Stomach (tissue), 9 donors: Measurements from ENCODE around the gene G2E3. TPM values are rescaled to one million over a fixed set of nuclear protein-coding genes. Genes with fewer than 3 reads are reported as not detected.
A peak's percentile ranks its signal among the peaks of the same experiment; 100 is the strongest.

Experiments
- DNase-seq, 2 donors: peaks; one replicate each; pipeline versions ENCODE4 v3.0.0 to v3.0.0-alpha.2; 2013 to 2019
- H3K27ac ChIP-seq, 5 donors: fragments of 200-600 bp in 4 of 5; sonication (generic) in 4 of 5; one replicate each; pipeline ENCODE4 v1.5.1; 2013 to 2019; ENCODE audit warnings: mild to moderate bottlenecking in 1 of 5, moderate library complexity in 1 of 5
- H3K27me3 ChIP-seq, 3 donors: fragments of 200-600 bp; sonication (generic); one replicate each; pipeline ENCODE4 v1.5.1; 2017 to 2019; ENCODE audit warnings: mixed run types in 1 of 3
- H3K36me3 ChIP-seq, 4 donors: fragments of 200-600 bp; sonication (generic); 1 replicate in 3 of 4; 2 replicates in 1 of 4; pipeline ENCODE4 v1.5.1; 2016 to 2019
- H3K4me1 ChIP-seq, 4 donors: fragments of 200-600 bp; sonication (generic); one replicate each; pipeline ENCODE4 v1.5.1; 2016 to 2019
- H3K4me3 ChIP-seq, 4 donors: fragments of 200-600 bp; sonication (generic) in 3 of 4; one replicate each; pipeline ENCODE4 v1.5.1; 2016 to 2019; ENCODE audit warnings: mild to moderate bottlenecking in 1 of 4
- H3K9me3 ChIP-seq, 4 donors: fragments of 200-600 bp; sonication (generic); one replicate each; pipeline ENCODE4 v1.5.1; 2016 to 2019
- EP300 ChIP-seq: sonication (generic); formaldehyde crosslinking; IDR thresholded peaks from one replicate; pipeline ENCODE4 v1.6.1; 2017; ENCODE audit warnings: antibody characterized with exemption
- POLR2A ChIP-seq, 4 donors: fragments of 450-650 bp; IDR thresholded peaks; one replicate each; pipeline ENCODE4 v1.6.1; 2016; ENCODE audit warnings: antibody characterized with exemption in 4 of 4, control low read depth in 2 of 4, mild to moderate bottlenecking in 1 of 4, moderate library complexity in 1 of 4
- POLR2AphosphoS5 ChIP-seq, 3 donors: sonication (generic); formaldehyde crosslinking; IDR thresholded peaks; one replicate each; pipeline ENCODE4 v1.6.1; 2016; ENCODE audit warnings: antibody characterized with exemption in 3 of 3
- WGBS, 5 donors: extraction: QIAGEN DNeasy Blood & Tissue Kit in 3 of 5; methylation state at CpG; one replicate each; pipeline versions ENCODE4 v1.1.5 to v1.1.7; 2013 to 2018; 5-methylcytosine and 5-hydroxymethylcytosine counted together
- intact Hi-C: fragments of 100-400 bp; cut with DNase I; formaldehyde crosslinking; loops from one replicate; pipeline ENCODE4 v1.15.1; 2023; ENCODE audit warnings: low total_unique reads
- polyA plus RNA-seq, 3 donors: library from polyadenylated mRNA; stranded (reverse); fragments of 200-250 nt; gene quantifications; one replicate each; pipeline ENCODE4 v1.2.3, GENCODE V29; 2013
- total RNA-seq, 5 donors: library from RNA; depleted of rRNA; stranded (reverse); fragments of >200 nt; gene quantifications; one replicate each; pipeline versions ENCODE4 v1.1.0 to v1.2.3, GENCODE V29; 2014 to 2016
- TF ChIP-seq, protein P1 (sequence below), 7 experiments: fragments of 450-650 bp in 4 of 7; fragments of 200-600 bp in 3 of 7; sonication (generic) in 3 of 7; IDR thresholded peaks; one replicate each; pipeline ENCODE4 v1.5.1; 2016 to 2019; ENCODE audit warnings: antibody characterized with exemption in 7 of 7, control low read depth in 2 of 7, mild to moderate bottlenecking in 1 of 7
- donor health status: healthy with polysubstance abuse.
- donor health status: Bipolar disorder and iron deficiency.
- donor health status: healthy.

G2E3 gene
- total and polyA plus RNA-seq, 8 donors: 3.3 to 26.1 (median 6.9) TPM

DNA sequence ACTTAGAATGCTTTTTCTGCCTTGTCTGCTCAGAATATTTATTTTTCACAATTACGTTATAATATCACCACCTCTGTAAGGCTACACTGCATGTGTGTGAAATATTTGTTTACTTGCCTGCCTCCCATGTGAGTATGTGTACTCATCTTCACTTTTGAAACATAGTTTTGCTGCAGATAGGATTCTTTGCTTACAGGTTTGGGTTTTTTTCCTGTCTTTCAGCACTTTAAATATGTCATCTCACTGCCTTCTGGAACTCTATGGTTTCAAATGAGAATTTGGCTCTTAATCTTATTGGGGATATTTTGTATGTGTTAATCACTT is 10.9 kb downstream of the G2E3 start:
- WGBS, 5 donors: 52 to 77% (median 63%) methylated on average over 1 of the region's 1 CpG
- H3K4me3 ChIP-seq: no peak overlapping the region

GRCh38 chr14:30572237-30572636 is 13.3 kb downstream of the G2E3 start:
- 28 to 57% (median 51%) methylated on average over 3 of the region's 3 CpGs for WGBS, 5 donors
- Histone ChIP-seq H3K4me3 (no peak overlapping the region), H3K27me3 (no peaks in the 10 kb centered on the region), H3K9me3 (no peaks in the 10 kb centered on the region), H3K27ac (no peak overlapping the region), H3K4me1 (peaks cover 7 to 40% (median 23%) of the 10 kb centered on the region in 4 donors), H3K36me3 (no peaks in the 10 kb centered on the region)
- intact Hi-C loops: no loop called here
- TF ChIP-seq, protein P1, sequence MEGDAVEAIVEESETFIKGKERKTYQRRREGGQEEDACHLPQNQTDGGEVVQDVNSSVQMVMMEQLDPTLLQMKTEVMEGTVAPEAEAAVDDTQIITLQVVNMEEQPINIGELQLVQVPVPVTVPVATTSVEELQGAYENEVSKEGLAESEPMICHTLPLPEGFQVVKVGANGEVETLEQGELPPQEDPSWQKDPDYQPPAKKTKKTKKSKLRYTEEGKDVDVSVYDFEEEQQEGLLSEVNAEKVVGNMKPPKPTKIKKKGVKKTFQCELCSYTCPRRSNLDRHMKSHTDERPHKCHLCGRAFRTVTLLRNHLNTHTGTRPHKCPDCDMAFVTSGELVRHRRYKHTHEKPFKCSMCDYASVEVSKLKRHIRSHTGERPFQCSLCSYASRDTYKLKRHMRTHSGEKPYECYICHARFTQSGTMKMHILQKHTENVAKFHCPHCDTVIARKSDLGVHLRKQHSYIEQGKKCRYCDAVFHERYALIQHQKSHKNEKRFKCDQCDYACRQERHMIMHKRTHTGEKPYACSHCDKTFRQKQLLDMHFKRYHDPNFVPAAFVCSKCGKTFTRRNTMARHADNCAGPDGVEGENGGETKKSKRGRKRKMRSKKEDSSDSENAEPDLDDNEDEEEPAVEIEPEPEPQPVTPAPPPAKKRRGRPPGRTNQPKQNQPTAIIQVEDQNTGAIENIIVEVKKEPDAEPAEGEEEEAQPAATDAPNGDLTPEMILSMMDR (IDR thresholded peaks at IDR 0.05): no peak
- TF ChIP-seq POLR2AphosphoS5 (IDR thresholded peaks at IDR 0.05) (no peak), EP300 (no peak), POLR2A (IDR thresholded peaks at IDR 0.05) (no peak)
- DNase-seq: no peak

More for the DNA sequence above, 10.9 kb downstream of the G2E3 start:
- Histone ChIP-seq H3K27me3 (no peaks in the 10 kb centered on the region), H3K4me1 (peaks cover 7 to 36% (median 22%) of the 10 kb centered on the region in 4 donors), H3K9me3 (no peaks in the 10 kb centered on the region), H3K27ac (no peak overlapping the region), H3K36me3 (no peaks in the 10 kb centered on the region)
- intact Hi-C loops: no loop called here
- TF ChIP-seq, protein P1 (IDR thresholded peaks at IDR 0.05): no peak
- TF ChIP-seq EP300: no peak
- no peak for TF ChIP-seq POLR2A (IDR thresholded peaks at IDR 0.05)
- TF ChIP-seq POLR2AphosphoS5 (IDR thresholded peaks at IDR 0.05): no peak
- no peak for DNase-seq

GRCh38 chr14:30572771-30573170 is 13.8 kb downstream of the G2E3 start:
- DNase-seq: no peak

GRCh38 chr14:30573226-30573814 is 14.4 kb downstream of the G2E3 start:
- TF ChIP-seq POLR2A (IDR thresholded peaks at IDR 0.05): no peak
- no peak for TF ChIP-seq POLR2AphosphoS5 (IDR thresholded peaks at IDR 0.05)
- TF ChIP-seq EP300: no peak
- TF ChIP-seq, protein P1 (IDR thresholded peaks at IDR 0.05): no peak
- peak in 1 of 2 donors; percentile 57 for DNase-seq
- H3K9me3 ChIP-seq: no peaks in the 10 kb centered on the region
- intact Hi-C loops: no loop called here
- H3K27me3 ChIP-seq: no peaks in the 10 kb centered on the region
- peaks cover 7 to 43% (median 25%) of the 10 kb centered on the region in 4 donors for H3K4me1 ChIP-seq
- no peak overlapping the region for H3K27ac ChIP-seq
- H3K4me3 ChIP-seq: no peak overlapping the region
- no peaks in the 10 kb centered on the region for H3K36me3 ChIP-seq
- 37 to 55% (median 40%) methylated on average over 5 of the region's 5 CpGs for WGBS, 5 donors

More at GRCh38 chr14:30572771-30573170, 13.8 kb downstream of the G2E3 start:
- H3K27ac ChIP-seq: no peak overlapping the region
- 43 to 83% (median 65%) methylated on average over 1 of the region's 1 CpG for WGBS, 5 donors
- H3K9me3 ChIP-seq: no peaks in the 10 kb centered on the region
- no peak overlapping the region for H3K4me3 ChIP-seq
- H3K4me1 ChIP-seq: peaks cover 7 to 43% (median 25%) of the 10 kb centered on the region in 4 donors
- no peaks in the 10 kb centered on the region for H3K36me3 ChIP-seq
- no peaks in the 10 kb centered on the region for H3K27me3 ChIP-seq
- intact Hi-C loops: no loop called here
- no peak for TF ChIP-seq POLR2A (IDR thresholded peaks at IDR 0.05)
- TF ChIP-seq POLR2AphosphoS5 (IDR thresholded peaks at IDR 0.05): no peak
- no peak for TF ChIP-seq EP300
- TF ChIP-seq, protein P1 (IDR thresholded peaks at IDR 0.05): no peak
